ENCODE data around the gene XNDC1N. TPM values are rescaled to one million over a fixed set of nuclear protein-coding genes. Genes with fewer than 3 reads are reported as not detected.
A peak's percentile ranks its signal among the peaks of the same experiment; 100 is the strongest.
"Not testable (repeated sequence)": the region's sequence is repeated elsewhere in the genome, so short reads cannot be mapped to it uniquely, and the experiment has no call there.

Gene XNDC1N
- total RNA-seq, 4 donors from 2014 or later, result 4.6 to 21.4 (median 15.7) TPM

DNA sequence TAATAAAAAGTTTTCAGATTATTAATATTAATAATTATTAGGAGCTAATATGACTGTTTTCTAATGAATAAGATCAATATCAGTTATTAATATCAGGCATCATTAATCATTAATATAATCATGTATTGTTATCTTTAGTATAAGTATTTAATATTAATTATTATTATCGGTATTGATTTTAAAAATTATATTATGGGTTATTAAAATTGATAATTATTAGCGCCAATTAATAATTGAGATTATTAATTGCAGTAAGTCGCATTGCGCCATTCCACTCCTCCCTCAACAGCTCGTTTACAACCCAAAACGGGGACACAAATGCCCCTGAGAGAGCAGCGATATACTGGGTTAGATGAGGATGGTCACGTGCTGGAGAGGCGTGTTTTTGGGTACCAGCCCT is 20.2 kb downstream of the XNDC1N start:
- Histone ChIP-seq H3K9me3 (no peaks in the 10 kb centered on the region), H3K4me3 (no peak overlapping the region), H3K27me3 (no peaks in the 10 kb centered on the region), H3K36me3 (peaks cover 0 to 78% (median 0%) of the 10 kb centered on the region in 3 donors), H3K27ac (no peak overlapping the region), H3K4me1 (no peaks in the 10 kb centered on the region)
- no peak for DNase-seq (ENCODE audit: low spot score in 2 of 2)
- TF ChIP-seq EP300 (IDR thresholded peaks at IDR 0.05), result no peak
- no peak for TF ChIP-seq CTCF (IDR thresholded peaks at IDR 0.05)
- TF ChIP-seq POLR2A (IDR thresholded peaks at IDR 0.05), result no peak
- WGBS, 2 donors, result 83 to 90% methylated on average over 9 of the region's 9 CpGs

DNA sequence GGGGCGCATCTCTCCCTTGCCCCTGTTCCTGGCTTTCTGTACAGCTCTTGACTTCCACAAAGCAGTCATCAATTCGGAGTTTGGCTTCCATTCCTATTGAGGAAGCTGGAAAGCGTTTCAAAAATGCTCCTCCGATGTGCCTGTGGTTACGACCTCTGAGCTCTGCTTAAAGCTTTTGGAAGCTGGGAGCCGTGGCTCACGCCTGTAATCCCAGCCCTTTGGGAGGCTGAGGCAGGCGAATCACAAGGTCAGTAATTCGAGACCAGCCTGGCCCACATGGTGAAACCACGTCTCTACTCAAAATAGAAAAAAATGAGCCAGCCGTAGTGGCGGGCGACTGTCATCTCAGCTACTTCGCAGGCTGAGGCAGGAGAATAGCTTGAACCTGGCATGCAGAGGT is 27.3 kb downstream of the XNDC1N start:
- peaks cover 0 to 51% (median 0%) of the 10 kb centered on the region in 3 donors for H3K36me3 ChIP-seq
- H3K4me3 ChIP-seq, H3K4me1 ChIP-seq, H3K27me3 ChIP-seq, H3K9me3 ChIP-seq: not testable (repeated sequence)
- TF ChIP-seq EP300 (IDR thresholded peaks at IDR 0.05), result peak in 1 of 2 donors; percentile 22
- 53 to 55% methylated on average over 14 of the region's 14 CpGs for WGBS, 2 donors
- H3K27ac ChIP-seq, result peak overlapping the region in 1 of 4 donors; percentile 41
- peak; percentile 19 to 25 for DNase-seq (ENCODE audit: low spot score in 2 of 2)

DNA sequence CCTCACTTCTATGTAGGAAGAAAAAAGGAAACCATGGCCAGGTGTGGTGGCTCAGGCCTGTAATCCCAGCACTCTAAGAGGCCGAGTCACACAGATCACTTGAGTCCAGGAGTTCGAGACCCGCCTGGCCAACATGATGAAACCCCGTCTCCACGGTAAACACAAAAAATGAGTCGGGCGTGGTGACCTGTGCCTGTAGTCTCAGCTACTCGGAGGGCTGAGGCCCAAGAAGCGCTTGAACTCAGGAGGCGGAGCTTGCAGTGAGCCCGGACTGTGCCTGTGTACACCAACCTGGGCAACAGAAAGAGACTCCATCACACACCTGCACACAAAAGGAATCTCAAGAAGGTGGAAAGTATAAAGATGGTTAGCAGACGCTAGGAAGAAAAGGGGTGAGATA is 32.4 kb downstream of the XNDC1N start:
- DNase-seq (ENCODE audit: low spot score in 2 of 2), result no peak
- TF ChIP-seq POLR2A (IDR thresholded peaks at IDR 0.05) (no peak), EP300 (IDR thresholded peaks at IDR 0.05) (no peak), CTCF (IDR thresholded peaks at IDR 0.05) (no peak)
- H3K27me3 ChIP-seq, result no peaks in the 10 kb centered on the region
- H3K36me3 ChIP-seq, result peaks cover 0 to 21% (median 0%) of the 10 kb centered on the region in 3 donors
- WGBS, 2 donors, result 94 to 95% methylated on average over 12 of the region's 12 CpGs
- no peak overlapping the region for H3K27ac ChIP-seq
- no peaks in the 10 kb centered on the region for H3K9me3 ChIP-seq
- no peaks in the 10 kb centered on the region for H3K4me1 ChIP-seq
- no peak overlapping the region for H3K4me3 ChIP-seq

- peaks cover 0 to 10% (median 0%) of the 10 kb centered on the region in 3 donors for H3K36me3 ChIP-seq
- WGBS, 2 donors, result 92 to 94% methylated on average over 14 of the region's 14 CpGs
- not testable (repeated sequence) for H3K4me1 ChIP-seq; DNase-seq (ENCODE audit: low spot score in 2 of 2); H3K27me3 ChIP-seq; H3K4me3 ChIP-seq; H3K9me3 ChIP-seq; H3K27ac ChIP-seq
Measured at GRCh38 chr11:71889181-71889872, 39.1 kb downstream of the XNDC1N start.

DNA sequence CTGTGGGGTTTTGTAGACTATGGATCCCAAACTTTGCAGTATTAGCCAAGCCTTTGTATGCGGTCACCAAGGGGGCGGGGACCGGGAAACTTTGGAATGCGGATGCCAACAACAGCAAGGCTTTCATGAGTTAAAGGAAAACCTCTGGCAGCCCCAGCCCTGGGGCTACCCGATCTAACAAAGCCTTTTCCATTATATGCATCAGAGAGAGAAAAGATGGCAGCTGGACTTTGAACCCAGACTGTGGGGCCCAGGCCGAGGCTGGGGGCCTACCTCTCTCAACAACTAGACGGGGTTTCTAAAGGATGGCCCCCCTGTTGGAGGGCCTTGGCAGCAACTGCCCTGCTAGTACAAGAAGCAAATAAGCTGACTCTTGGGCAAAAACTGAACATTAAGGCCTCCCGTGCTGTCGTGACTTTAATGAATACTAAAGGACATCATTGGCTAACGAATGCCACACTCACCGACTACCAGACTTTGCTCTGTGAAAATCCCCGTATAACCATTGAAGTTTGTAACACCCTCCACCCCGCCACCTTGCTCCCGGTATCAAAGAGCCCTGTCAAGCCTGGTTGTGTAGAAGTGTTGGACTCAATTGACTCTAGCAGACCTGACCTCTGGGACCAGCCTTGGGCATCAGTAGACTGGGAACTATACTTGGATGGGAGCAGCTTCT is 39.9 kb downstream of the XNDC1N start:
- not testable (repeated sequence) for H3K4me1 ChIP-seq; H3K27me3 ChIP-seq; DNase-seq (ENCODE audit: low spot score in 2 of 2); H3K9me3 ChIP-seq; H3K4me3 ChIP-seq; H3K27ac ChIP-seq
- WGBS, 2 donors, result 60 to 71% methylated on average over 14 of the region's 14 CpGs
- H3K36me3 ChIP-seq, result peaks cover 0 to 10% (median 0%) of the 10 kb centered on the region in 3 donors

DNA sequence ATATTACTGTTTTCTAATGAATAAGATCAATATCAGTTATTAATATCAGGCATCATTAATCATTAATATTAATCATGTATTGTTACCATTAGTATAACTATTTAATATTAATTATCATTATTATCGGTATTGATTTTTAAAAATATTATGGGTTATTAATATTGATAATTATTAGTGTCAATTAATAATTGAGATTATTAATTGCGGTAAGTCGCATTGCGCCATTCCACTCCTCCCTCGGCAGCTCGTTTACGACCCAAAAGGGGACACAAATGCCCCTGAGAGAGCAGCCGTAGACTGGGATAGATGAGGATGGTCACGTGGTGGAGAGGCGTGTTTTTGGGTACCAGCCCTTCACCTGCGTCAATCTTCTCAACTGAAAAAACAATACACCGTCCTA is 42.6 kb downstream of the XNDC1N start:
- 96 to 97% methylated on average over 12 of the region's 12 CpGs for WGBS, 2 donors

More for the DNA sequence above, 42.6 kb downstream of the XNDC1N start:
- H3K9me3 ChIP-seq; H3K4me3 ChIP-seq; H3K27me3 ChIP-seq; H3K4me1 ChIP-seq; H3K27ac ChIP-seq; DNase-seq (ENCODE audit: low spot score in 2 of 2): not testable (repeated sequence)
- H3K36me3 ChIP-seq, result peaks cover 0 to 10% (median 0%) of the 10 kb centered on the region in 3 donors

Other genes with a start within 250 kb of the XNDC1N start
- not detected for gene DEFB108B, start 95.4 kb downstream of the XNDC1N start, total RNA-seq
- gene DEFB131B, start 50.1 kb downstream of the XNDC1N start, total RNA-seq, result not detected
- 10 to 100 TPM; 17.2 to 29.4 (median 21.4) TPM for gene RNF121, start 452 bp upstream of the XNDC1N start, total RNA-seq
- gene IL18BP, start 70.3 kb upstream of the XNDC1N start, total RNA-seq, result 10 to 100 TPM in 1 of 4 donors, 1 to 10 TPM in 3; 5.1 to 11.6 (median 6.3) TPM
- 100 to 1,000 TPM; 345 to 650 (median 380) TPM for gene NUMA1, start 151.9 kb upstream of the XNDC1N start, total RNA-seq
- gene LRRC51, start 152.3 kb upstream of the XNDC1N start, total RNA-seq, result 10 to 100 TPM in 1 of 4 donors, 1 to 10 TPM in 3; 7.3 to 10.8 (median 9.2) TPM
- 100 to 1,000 TPM; 116 to 133 (median 128) TPM for gene LAMTOR1, start 174.7 kb upstream of the XNDC1N start, total RNA-seq
- gene TOMT, start 177.3 kb upstream of the XNDC1N start, total RNA-seq, result not detected
- gene ANAPC15, start 184.1 kb upstream of the XNDC1N start, total RNA-seq, result 10 to 100 TPM; 20.8 to 36.7 (median 30.8) TPM
- under 1 TPM in 1 of 4 donors, not detected in 3; 0.63 TPM for gene FOLR3, start 207.1 kb upstream of the XNDC1N start, total RNA-seq